Chondrocyte (in vitro differentiated cells): ENCODE data around the gene ERGIC1. TPM values are rescaled to one million over a fixed set of nuclear protein-coding genes. Genes with fewer than 3 reads are reported as not detected.

Experiments used
- DNase-seq: peaks from one replicate; pipeline ENCODE4 v3.0.0; 2021; ENCODE audit warnings: mixed read lengths, low spot score
- H3K27ac Mint-ChIP-seq: one replicate; pipeline ENCODE4 v1.8.0; 2021; ENCODE audit warnings: mild to moderate bottlenecking, moderate library complexity, mixed read lengths; ENCODE audit not compliant: unreplicated experiment
- H3K27me3 Mint-ChIP-seq: 2 replicates; pipeline ENCODE4 v1.8.0; 2021; ENCODE audit warnings: low read depth, mixed read lengths
- H3K36me3 Mint-ChIP-seq: 2 replicates; pipeline ENCODE4 v1.8.0; 2021; ENCODE audit warnings: low read depth, mixed read lengths
- H3K4me1 Mint-ChIP-seq: 2 replicates; pipeline ENCODE4 v1.8.0; 2021; ENCODE audit warnings: low read depth, mild to moderate bottlenecking, mixed read lengths
- H3K4me3 Mint-ChIP-seq: one replicate; pipeline ENCODE4 v1.8.0; 2021; ENCODE audit warnings: mild to moderate bottlenecking, moderate library complexity, mixed read lengths; ENCODE audit not compliant: unreplicated experiment
- H3K9me3 Mint-ChIP-seq: 2 replicates; pipeline ENCODE4 v1.8.0; 2021; ENCODE audit warnings: low read depth, mixed read lengths
- total RNA-seq: library from RNA; stranded (reverse); gene quantifications from 3 replicates; pipeline ENCODE4 v1.2.1, GENCODE V29; 2021
- TF ChIP-seq, protein P1 (sequence below): fragments of 200-600 bp; sonication (generic); IDR thresholded peaks from 2 replicates; pipeline ENCODE4 v1.5.0; 2021; ENCODE audit warnings: antibody characterized with exemption, mild to moderate bottlenecking, moderate library complexity

ERGIC1 gene
- total RNA-seq, 1 donor from 2014 or later: 141 TPM

DNA sequence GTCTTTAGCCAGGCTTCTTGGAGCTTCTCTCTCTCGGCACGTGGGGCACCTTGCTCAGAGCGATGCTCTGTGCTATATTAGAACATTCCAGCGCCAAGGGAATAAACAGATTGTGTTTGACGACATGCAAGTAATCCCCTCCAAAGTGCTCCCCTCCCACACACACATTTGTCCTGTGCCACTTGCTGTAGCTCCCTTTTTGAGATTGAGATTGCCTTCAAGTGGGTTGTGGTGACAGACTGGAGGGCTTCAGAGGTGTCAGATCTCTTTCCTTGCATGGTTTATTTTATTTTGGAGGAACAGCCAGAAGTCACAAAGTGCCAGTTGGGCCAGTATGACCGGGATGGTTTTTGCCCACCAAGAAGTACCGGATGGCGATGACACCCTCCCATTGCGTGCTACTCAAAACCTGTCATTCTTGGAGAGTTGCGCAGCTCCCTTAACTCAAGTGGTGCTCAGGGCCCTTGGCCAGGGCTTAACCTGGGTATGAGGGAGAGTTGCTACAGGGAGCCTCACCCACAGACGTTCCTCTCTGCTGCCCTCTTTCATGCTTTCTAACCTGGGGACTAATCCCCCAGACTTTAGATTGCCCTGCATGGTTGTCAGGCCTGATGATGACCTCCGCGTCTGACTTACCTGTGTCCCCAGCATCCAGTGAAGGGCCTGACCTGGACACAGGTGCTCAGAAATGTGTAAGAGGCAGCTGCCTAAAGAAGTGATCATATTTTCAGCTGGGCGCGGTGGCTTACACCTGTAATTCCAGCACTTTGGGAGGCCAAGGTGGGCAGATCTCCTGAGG, 106.4 kb downstream of the ERGIC1 start:
- Mint-ChIP-seq H3K4me1 (peaks cover 35% of the 10 kb centered on the region), H3K27me3 (no peaks in the 10 kb centered on the region), H3K27ac (no peak overlapping the region), H3K4me3 (no peak overlapping the region), H3K36me3 (peaks cover 10% of the 10 kb centered on the region), H3K9me3 (no peaks in the 10 kb centered on the region)
- peak; percentile 19 for DNase-seq
- TF ChIP-seq, protein P1, sequence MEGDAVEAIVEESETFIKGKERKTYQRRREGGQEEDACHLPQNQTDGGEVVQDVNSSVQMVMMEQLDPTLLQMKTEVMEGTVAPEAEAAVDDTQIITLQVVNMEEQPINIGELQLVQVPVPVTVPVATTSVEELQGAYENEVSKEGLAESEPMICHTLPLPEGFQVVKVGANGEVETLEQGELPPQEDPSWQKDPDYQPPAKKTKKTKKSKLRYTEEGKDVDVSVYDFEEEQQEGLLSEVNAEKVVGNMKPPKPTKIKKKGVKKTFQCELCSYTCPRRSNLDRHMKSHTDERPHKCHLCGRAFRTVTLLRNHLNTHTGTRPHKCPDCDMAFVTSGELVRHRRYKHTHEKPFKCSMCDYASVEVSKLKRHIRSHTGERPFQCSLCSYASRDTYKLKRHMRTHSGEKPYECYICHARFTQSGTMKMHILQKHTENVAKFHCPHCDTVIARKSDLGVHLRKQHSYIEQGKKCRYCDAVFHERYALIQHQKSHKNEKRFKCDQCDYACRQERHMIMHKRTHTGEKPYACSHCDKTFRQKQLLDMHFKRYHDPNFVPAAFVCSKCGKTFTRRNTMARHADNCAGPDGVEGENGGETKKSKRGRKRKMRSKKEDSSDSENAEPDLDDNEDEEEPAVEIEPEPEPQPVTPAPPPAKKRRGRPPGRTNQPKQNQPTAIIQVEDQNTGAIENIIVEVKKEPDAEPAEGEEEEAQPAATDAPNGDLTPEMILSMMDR: no peak

DNA sequence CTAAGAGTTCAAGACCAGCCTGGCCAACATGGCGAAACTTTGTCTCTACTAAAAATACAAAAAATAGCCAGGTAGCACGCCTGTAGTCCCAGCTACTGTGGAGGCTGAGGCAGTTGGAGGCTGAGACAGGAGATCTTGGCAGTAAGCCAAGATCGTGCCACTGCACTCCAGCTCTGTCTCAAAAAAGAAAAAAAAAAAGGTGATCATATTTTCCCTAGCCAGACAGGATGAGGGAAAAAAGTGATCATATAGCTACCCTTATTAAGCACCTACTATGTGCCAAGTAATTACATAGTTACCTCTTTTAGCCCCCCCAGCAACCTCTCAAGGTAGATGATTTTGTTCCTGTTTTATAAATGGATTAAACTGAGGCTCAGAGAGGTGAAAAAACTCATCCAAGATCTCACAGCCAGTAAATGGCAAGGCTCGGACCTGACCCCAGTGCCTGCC, 107.0 kb downstream of the ERGIC1 start:
- Mint-ChIP-seq H3K27me3 (no peaks in the 10 kb centered on the region), H3K9me3 (no peaks in the 10 kb centered on the region), H3K36me3 (peaks cover 9% of the 10 kb centered on the region), H3K4me3 (no peak overlapping the region), H3K27ac (peak overlapping the region; percentile 28), H3K4me1 (peaks cover 36% of the 10 kb centered on the region)
- TF ChIP-seq, protein P1: no peak
- peak; percentile 32 for DNase-seq

DNA sequence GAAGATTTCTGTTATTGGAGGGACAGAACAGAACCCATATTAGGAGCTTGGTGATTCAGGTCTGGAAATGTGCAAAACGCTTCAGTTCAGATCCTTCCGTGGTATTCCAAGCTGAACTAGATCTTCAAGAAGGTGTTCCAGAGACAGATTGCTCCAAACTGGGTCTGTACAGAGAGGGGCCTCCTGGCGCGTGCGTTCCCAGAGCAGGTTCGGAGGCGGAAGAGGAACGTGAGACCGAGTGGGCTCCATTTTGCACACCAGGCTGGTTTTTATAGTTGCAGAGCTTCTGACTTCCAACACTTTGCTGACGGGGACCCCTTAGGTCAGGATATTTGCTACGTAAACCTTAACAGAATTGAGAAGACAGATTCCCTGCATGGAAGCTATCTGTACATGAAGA, 108.5 kb downstream of the ERGIC1 start:
- Mint-ChIP-seq H3K4me1 (peaks cover 39% of the 10 kb centered on the region), H3K4me3 (no peak overlapping the region), H3K36me3 (peaks cover 9% of the 10 kb centered on the region), H3K27me3 (no peaks in the 10 kb centered on the region), H3K9me3 (no peaks in the 10 kb centered on the region), H3K27ac (peak overlapping the region; percentile 81)
- TF ChIP-seq, protein P1: no peak
- DNase-seq: peak; percentile 24

DNA sequence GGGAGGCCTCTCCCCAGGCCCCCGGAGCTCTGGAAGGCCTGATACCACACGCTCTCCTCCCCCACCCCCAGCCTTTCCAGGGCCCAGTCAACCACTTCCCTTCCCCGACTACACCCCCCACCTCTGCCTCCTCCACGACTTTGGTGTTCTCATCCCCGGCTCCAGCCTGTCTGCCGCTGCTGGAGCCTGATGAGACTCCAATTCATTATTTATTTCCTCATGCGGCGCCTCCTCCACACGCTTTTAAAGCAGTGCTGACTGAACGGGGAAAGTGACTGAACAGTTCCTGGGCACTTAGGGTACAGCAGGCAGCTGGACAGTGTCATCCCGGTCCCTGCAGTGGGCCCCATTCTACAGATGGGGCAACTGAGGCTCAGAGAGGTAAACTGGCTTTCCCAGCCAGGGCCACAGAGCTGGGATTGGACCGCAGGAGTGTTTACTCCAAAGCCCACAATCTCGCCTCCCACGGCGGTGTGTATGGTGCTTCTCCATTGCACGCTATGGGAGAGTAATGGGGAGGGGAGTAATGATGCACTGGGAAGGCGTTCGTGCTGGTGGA, 109.3 kb downstream of the ERGIC1 start:
- TF ChIP-seq, protein P1: no peak
- peak; percentile 71 for DNase-seq
- no peaks in the 10 kb centered on the region for H3K27me3 Mint-ChIP-seq
- H3K36me3 Mint-ChIP-seq: peaks cover 10% of the 10 kb centered on the region
- no peak overlapping the region for H3K4me3 Mint-ChIP-seq
- peaks cover 44% of the 10 kb centered on the region for H3K4me1 Mint-ChIP-seq
- H3K9me3 Mint-ChIP-seq: no peaks in the 10 kb centered on the region
- H3K27ac Mint-ChIP-seq: peak overlapping the region; percentile 81

DNA sequence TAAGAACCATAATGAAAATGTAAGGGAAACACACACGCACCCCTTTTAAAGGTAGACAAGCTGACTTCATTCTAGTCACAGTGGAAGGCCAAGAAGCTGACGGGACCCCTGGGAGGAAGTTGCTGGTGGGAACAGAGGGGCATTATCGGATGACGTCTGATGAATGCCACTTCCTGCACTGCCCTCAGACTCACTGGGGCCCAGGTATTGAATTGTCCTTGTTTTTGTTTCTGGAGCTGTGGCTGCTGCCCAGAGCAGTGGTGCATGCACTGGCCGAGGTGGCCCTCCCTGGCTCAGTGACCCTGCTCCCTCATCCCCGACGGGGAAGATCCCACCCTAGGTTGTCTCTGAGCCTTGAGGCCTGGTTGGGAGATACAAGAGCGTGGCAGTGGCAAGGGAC, 109.9 kb downstream of the ERGIC1 start:
- TF ChIP-seq, protein P1: no peak
- peak overlapping the region; percentile 81 for H3K27ac Mint-ChIP-seq
- peaks cover 10% of the 10 kb centered on the region for H3K36me3 Mint-ChIP-seq
- DNase-seq: peak; percentile 38
- H3K9me3 Mint-ChIP-seq: no peaks in the 10 kb centered on the region
- no peaks in the 10 kb centered on the region for H3K27me3 Mint-ChIP-seq
- peaks cover 44% of the 10 kb centered on the region for H3K4me1 Mint-ChIP-seq
- no peak overlapping the region for H3K4me3 Mint-ChIP-seq
